Astrocyte (in vitro differentiated cells and primary cell): Measurements from ENCODE around the gene MRPS6.

Experiments used
- CTCF ChIP-seq: IDR thresholded peaks from 2 replicates; pipeline ENCODE4 v1.5.1; 2011; ENCODE audit warnings: low read depth, mild to moderate bottlenecking, inconsistent platforms, low read length, moderate library complexity; ENCODE audit not compliant: insufficient read depth
- EZH2 ChIP-seq: IDR thresholded peaks from 2 replicates; pipeline ENCODE4 v1.6.1; 2012; ENCODE audit warnings: mild to moderate bottlenecking, low read length, inconsistent platforms; ENCODE audit not compliant: insufficient read depth

- TF ChIP-seq CTCF: no peak
- no peak for TF ChIP-seq EZH2
Measured at GRCh38 chr21:34180826-34181359, 107.5 kb downstream of the MRPS6 start.
